Measurements from ENCODE around the gene COX7A1. TPM values are rescaled to one million over a fixed set of nuclear protein-coding genes. Genes with fewer than 3 reads are reported as not detected.
"Not testable (repeated sequence)": the region's sequence is repeated elsewhere in the genome, so short reads cannot be mapped to it uniquely, and the experiment has no call there.

COX7A1 gene
- polyA plus RNA-seq, 1 donor (not counting 4 experiments of a cell fraction or from before 2014, with no cell fraction given), result 2.6 TPM

GRCh38 chr19:36198119-36198518, 45.9 kb upstream of the COX7A1 start:
- Histone ChIP-seq H3K4me1 (ENCODE audit: control insufficient read depth, extremely low read depth, insufficient read depth, low read length) (no peaks in the 10 kb centered on the region), H3K9me3 (ENCODE audit: control insufficient read depth, low read depth, low read length) (no peaks in the 10 kb centered on the region), H2AFZ (ENCODE audit: control insufficient read depth, low read length) (no peak overlapping the region), H3K27me3 (ENCODE audit: control insufficient read depth, extremely low read depth, insufficient read depth, low read length) (no peaks in the 10 kb centered on the region), H3K27ac (ENCODE audit: control insufficient read depth, insufficient read depth, low read length) (no peak overlapping the region), H3K9me1 (ENCODE audit: control insufficient read depth, extremely low read depth, insufficient read depth, low read length) (no peaks in the 10 kb centered on the region), H3K4me2 (ENCODE audit: control insufficient read depth, extremely low read depth, insufficient read depth, low read depth, low read length) (no peak overlapping the region), H3K36me3 (ENCODE audit: control insufficient read depth in 2 of 2, extremely low read depth in 1 of 2, insufficient read depth in 2 of 2, low read length in 2 of 2) (peaks cover 0 to 8% of the 10 kb centered on the region in 2 experiments), H3K9ac (ENCODE audit: control insufficient read depth, extremely low read depth, insufficient read depth, low read length) (no peak overlapping the region), H3K79me2 (ENCODE audit: control insufficient read depth, insufficient read depth, low read length) (no peaks in the 10 kb centered on the region), H3K4me3 (ENCODE audit: control insufficient read depth in 2 of 3, extremely low read depth in 1 of 3, insufficient read depth in 2 of 3, low read depth in 1 of 3, low read length in 3 of 3) (no peak overlapping the region), H4K20me1 (ENCODE audit: control insufficient read depth, extremely low read depth, insufficient read depth, low read length) (no peaks in the 10 kb centered on the region)
- dilution Hi-C loops (cut with MboI; ENCODE audit: extremely low pct_ligation_motif_present, low sequenced_read_pairs), result no loop called here
- DNase-seq (ENCODE audit: low read depth, low spot score), result no peak
- FAIRE-seq, result no peak
- TF ChIP-seq, protein P1, sequence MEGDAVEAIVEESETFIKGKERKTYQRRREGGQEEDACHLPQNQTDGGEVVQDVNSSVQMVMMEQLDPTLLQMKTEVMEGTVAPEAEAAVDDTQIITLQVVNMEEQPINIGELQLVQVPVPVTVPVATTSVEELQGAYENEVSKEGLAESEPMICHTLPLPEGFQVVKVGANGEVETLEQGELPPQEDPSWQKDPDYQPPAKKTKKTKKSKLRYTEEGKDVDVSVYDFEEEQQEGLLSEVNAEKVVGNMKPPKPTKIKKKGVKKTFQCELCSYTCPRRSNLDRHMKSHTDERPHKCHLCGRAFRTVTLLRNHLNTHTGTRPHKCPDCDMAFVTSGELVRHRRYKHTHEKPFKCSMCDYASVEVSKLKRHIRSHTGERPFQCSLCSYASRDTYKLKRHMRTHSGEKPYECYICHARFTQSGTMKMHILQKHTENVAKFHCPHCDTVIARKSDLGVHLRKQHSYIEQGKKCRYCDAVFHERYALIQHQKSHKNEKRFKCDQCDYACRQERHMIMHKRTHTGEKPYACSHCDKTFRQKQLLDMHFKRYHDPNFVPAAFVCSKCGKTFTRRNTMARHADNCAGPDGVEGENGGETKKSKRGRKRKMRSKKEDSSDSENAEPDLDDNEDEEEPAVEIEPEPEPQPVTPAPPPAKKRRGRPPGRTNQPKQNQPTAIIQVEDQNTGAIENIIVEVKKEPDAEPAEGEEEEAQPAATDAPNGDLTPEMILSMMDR (optimal IDR thresholded peaks at IDR 0.05 in 1 of 3, IDR thresholded peaks at IDR 0.05 in 1 of 3, conservative IDR thresholded peaks at IDR 0.05 in 1 of 3; ENCODE audit: extremely low read depth in 1 of 3, insufficient read depth in 2 of 3, low read length in 3 of 3), result no peak
- TF ChIP-seq EZH2 (IDR thresholded peaks at IDR 0.05; ENCODE audit: low read length), result no peak

DNA sequence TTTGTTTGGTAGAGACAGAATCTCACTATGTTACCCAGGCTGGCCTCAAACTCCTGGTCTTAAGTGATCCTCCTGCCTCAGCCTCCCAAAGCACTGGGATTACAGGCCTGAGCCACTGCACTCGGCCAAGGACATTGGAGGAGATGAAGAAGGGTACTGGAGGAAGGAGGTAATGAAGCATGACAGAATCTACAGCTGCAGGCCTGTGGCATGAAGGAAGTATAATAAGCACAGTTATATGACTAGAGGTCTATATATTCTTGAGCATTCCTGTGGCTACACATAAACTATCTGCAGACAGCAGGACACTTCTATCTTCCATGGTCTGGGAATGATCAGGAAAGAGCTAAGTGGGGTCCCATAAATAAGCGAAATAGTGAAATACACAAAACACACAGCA, 44.0 kb upstream of the COX7A1 start:
- no peak for TF ChIP-seq EZH2 (IDR thresholded peaks at IDR 0.05; ENCODE audit: low read length)
- TF ChIP-seq, protein P1 (optimal IDR thresholded peaks at IDR 0.05 in 1 of 3, IDR thresholded peaks at IDR 0.05 in 1 of 3, conservative IDR thresholded peaks at IDR 0.05 in 1 of 3; ENCODE audit: extremely low read depth in 1 of 3, insufficient read depth in 2 of 3, low read length in 3 of 3), result no peak

DNA sequence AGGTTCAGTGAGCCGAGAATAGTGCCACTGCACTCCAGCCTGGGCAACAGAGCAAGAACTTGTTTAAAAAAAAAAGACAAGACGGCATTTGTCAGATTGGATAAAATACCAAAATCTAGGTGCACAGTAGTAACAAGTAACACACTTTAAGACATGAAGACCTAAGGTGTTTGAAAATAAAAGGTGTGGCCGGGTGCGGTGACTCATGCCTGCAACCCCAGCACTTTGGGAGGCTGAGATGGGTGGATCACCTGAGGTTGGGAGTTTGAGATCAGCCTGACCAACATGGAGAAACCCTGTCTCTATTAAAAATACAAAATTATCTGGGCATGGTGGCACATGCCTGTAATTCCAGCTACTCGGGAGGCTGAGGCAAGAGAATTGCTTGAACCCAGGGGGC, 34.5 kb upstream of the COX7A1 start:
- H3K9me3 ChIP-seq (ENCODE audit: control insufficient read depth, low read depth, low read length); H3K4me2 ChIP-seq (ENCODE audit: control insufficient read depth, extremely low read depth, insufficient read depth, low read depth, low read length); H3K27ac ChIP-seq (ENCODE audit: control insufficient read depth, insufficient read depth, low read length); H4K20me1 ChIP-seq (ENCODE audit: control insufficient read depth, extremely low read depth, insufficient read depth, low read length); H3K79me2 ChIP-seq (ENCODE audit: control insufficient read depth, insufficient read depth, low read length); H3K27me3 ChIP-seq (ENCODE audit: control insufficient read depth, extremely low read depth, insufficient read depth, low read length); H3K36me3 ChIP-seq (ENCODE audit: control insufficient read depth in 2 of 2, extremely low read depth in 1 of 2, insufficient read depth in 2 of 2, low read length in 2 of 2); H3K9ac ChIP-seq (ENCODE audit: control insufficient read depth, extremely low read depth, insufficient read depth, low read length); H3K9me1 ChIP-seq (ENCODE audit: control insufficient read depth, extremely low read depth, insufficient read depth, low read length); DNase-seq (ENCODE audit: low read depth, low spot score); H3K4me1 ChIP-seq (ENCODE audit: control insufficient read depth, extremely low read depth, insufficient read depth, low read length); H2AFZ ChIP-seq (ENCODE audit: control insufficient read depth, low read length); H3K4me3 ChIP-seq (ENCODE audit: control insufficient read depth in 2 of 3, extremely low read depth in 1 of 3, insufficient read depth in 2 of 3, low read depth in 1 of 3, low read length in 3 of 3); dilution Hi-C loops (cut with MboI; ENCODE audit: extremely low pct_ligation_motif_present, low sequenced_read_pairs); FAIRE-seq: not testable (repeated sequence)

More for the DNA sequence above, 44.0 kb upstream of the COX7A1 start:
- dilution Hi-C loops (cut with MboI; ENCODE audit: extremely low pct_ligation_motif_present, low sequenced_read_pairs), result no loop called here
- FAIRE-seq, result no peak
- Histone ChIP-seq H3K9ac (ENCODE audit: control insufficient read depth, extremely low read depth, insufficient read depth, low read length) (no peak overlapping the region), H3K9me1 (ENCODE audit: control insufficient read depth, extremely low read depth, insufficient read depth, low read length) (no peaks in the 10 kb centered on the region), H3K27ac (ENCODE audit: control insufficient read depth, insufficient read depth, low read length) (no peak overlapping the region), H3K4me1 (ENCODE audit: control insufficient read depth, extremely low read depth, insufficient read depth, low read length) (no peaks in the 10 kb centered on the region), H3K9me3 (ENCODE audit: control insufficient read depth, low read depth, low read length) (no peaks in the 10 kb centered on the region), H3K4me2 (ENCODE audit: control insufficient read depth, extremely low read depth, insufficient read depth, low read depth, low read length) (no peak overlapping the region), H3K36me3 (ENCODE audit: control insufficient read depth in 2 of 2, extremely low read depth in 1 of 2, insufficient read depth in 2 of 2, low read length in 2 of 2) (peaks cover 0 to 8% of the 10 kb centered on the region in 2 experiments), H4K20me1 (ENCODE audit: control insufficient read depth, extremely low read depth, insufficient read depth, low read length) (no peaks in the 10 kb centered on the region), H3K79me2 (ENCODE audit: control insufficient read depth, insufficient read depth, low read length) (no peaks in the 10 kb centered on the region), H3K27me3 (ENCODE audit: control insufficient read depth, extremely low read depth, insufficient read depth, low read length) (no peaks in the 10 kb centered on the region), H3K4me3 (ENCODE audit: control insufficient read depth in 2 of 3, extremely low read depth in 1 of 3, insufficient read depth in 2 of 3, low read depth in 1 of 3, low read length in 3 of 3) (no peak overlapping the region), H2AFZ (ENCODE audit: control insufficient read depth, low read length) (no peak overlapping the region)
- DNase-seq (ENCODE audit: low read depth, low spot score), result no peak
